Measurements from ENCODE around the gene DLG5. TPM values are rescaled to one million over a fixed set of nuclear protein-coding genes. Genes with fewer than 3 reads are reported as not detected.

The DLG5 gene
- total and polyA plus RNA-seq, 10 of the 15 experiments (the other 5 are each of a cell fraction or from before 2014, with no cell fraction given) = 0.18 to 6.6 (median 2.7) TPM

DNA sequence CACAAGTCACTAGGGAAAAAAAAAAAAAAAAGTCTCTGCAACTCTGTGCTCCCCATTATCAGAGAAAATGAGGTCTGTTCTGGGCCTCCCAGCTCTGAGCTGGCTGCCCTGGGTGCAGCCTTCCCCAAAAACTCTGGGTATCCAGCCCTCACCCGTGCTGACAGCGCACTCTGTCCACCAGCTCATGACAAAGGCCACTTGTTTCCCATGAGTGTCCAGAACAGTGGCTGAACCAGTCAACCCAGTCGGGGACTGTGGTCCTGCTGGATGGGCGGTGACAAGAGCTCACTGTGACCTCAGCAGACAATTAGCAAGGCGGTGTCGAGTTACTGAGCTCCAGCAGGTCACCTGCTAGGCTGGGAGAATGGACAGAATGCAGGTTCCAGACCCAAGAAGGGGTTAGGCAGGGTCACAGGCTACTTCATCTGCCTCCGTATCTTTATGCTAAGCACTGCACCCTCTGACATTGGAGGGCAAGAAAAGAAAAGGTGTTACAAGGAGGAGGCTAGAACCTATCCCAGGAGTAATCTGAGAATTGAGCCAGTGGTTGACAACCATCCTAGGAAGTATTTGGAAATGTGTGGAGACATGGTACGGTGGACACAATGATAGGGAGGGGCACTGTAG is 37.2 kb downstream of the DLG5 start:
- no peak overlapping the region for H3K4me2 ChIP-seq (ENCODE audit: control insufficient read depth, insufficient read depth)
- H3K27ac ChIP-seq (ENCODE audit: control insufficient read depth, insufficient read depth) = no peak overlapping the region
- POLR2A ChIA-PET = no interaction called here
- H3K9me3 ChIP-seq (replicated peaks; ENCODE audit: control insufficient read depth, insufficient read depth, low read length) = no peaks in the 10 kb centered on the region
- SMC1A ChIA-PET (ENCODE audit: uncharacterized antibody, unreplicated experiment) = interaction anchor here (0.6 kb wide), 1 partner anchor 532 kb away, joined by 3 read pairs; no protein-coding TSS in a partner anchor
- no peaks in the 10 kb centered on the region for H3K27me3 ChIP-seq (replicated peaks in 1 of 2; ENCODE audit: control insufficient read depth in 2 of 2, insufficient read depth in 2 of 2, low read length in 1 of 2)
- in situ Hi-C loops (cut with MboI) (no loop called here), intact Hi-C loops (cut with micrococcal nuclease; ENCODE audit: unreplicated experiment) (no loop called here)
- H3K9ac ChIP-seq (ENCODE audit: control insufficient read depth, insufficient read depth, low read length) = no peak overlapping the region
- no peaks in the 10 kb centered on the region for H3K79me2 ChIP-seq (ENCODE audit: control insufficient read depth, insufficient read depth, low read length)
- FAIRE-seq (no peak), DNase-seq (ENCODE audit: low read depth, low spot score) (no peak), ATAC-seq (no peak)
- no peaks in the 10 kb centered on the region for H3K4me1 ChIP-seq (ENCODE audit: control insufficient read depth, insufficient read depth, low read length)
- CTCF ChIA-PET = interaction anchor here (0.6 to 0.9 kb wide), 2 partner anchors 10 to 25 kb away, joined by 3 read pairs; no protein-coding TSS in a partner anchor
- no peak for TF ChIP-seq RAD51 (IDR thresholded peaks at IDR 0.05)
- no peak for TF ChIP-seq NR2F1 (conservative IDR thresholded peaks at IDR 0.05)
- no peak for TF ChIP-seq POLR2A (IDR thresholded peaks at IDR 0.05; ENCODE audit: low read depth, low read length)
- TF ChIP-seq JUND (IDR thresholded peaks at IDR 0.05; ENCODE audit: low read depth, low read length) = no peak
- no peak for TF ChIP-seq SPI1 (IDR thresholded peaks at IDR 0.05; ENCODE audit: borderline replicate concordance, insufficient read depth, low read depth, low read length)
- TF ChIP-seq, protein P1, sequence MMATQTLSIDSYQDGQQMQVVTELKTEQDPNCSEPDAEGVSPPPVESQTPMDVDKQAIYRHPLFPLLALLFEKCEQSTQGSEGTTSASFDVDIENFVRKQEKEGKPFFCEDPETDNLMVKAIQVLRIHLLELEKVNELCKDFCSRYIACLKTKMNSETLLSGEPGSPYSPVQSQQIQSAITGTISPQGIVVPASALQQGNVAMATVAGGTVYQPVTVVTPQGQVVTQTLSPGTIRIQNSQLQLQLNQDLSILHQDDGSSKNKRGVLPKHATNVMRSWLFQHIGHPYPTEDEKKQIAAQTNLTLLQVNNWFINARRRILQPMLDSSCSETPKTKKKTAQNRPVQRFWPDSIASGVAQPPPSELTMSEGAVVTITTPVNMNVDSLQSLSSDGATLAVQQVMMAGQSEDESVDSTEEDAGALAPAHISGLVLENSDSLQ (IDR thresholded peaks at IDR 0.05) = no peak
- TF ChIP-seq NRF1 (conservative IDR thresholded peaks at IDR 0.05; ENCODE audit: low read depth, low read length) = no peak
- BruUV-seq (replicated peaks) = no TSS peak
- WGBS (ENCODE audit: insufficient coverage, insufficient replicate concordance, low lambda C conversion rate, missing lambda C conversion rate) = 58% methylated on average over 8 of the region's 8 CpGs
- RAD21 ChIA-PET (ENCODE audit: unreplicated experiment) = interaction anchor here (1.6 kb wide), 1 partner anchor 42 kb away, joined by 4 read pairs; no protein-coding TSS in a partner anchor
- H2AFZ ChIP-seq (ENCODE audit: control insufficient read depth, low read depth, low read length) = no peak overlapping the region
- no peaks in the 10 kb centered on the region for H4K20me1 ChIP-seq (ENCODE audit: control insufficient read depth, insufficient read depth)
- H3K36me3 ChIP-seq (ENCODE audit: control insufficient read depth in 2 of 2, insufficient read depth in 2 of 2, low read length in 1 of 2) = no peaks in the 10 kb centered on the region
- H3K4me3 ChIP-seq = no peak overlapping the region

DNA sequence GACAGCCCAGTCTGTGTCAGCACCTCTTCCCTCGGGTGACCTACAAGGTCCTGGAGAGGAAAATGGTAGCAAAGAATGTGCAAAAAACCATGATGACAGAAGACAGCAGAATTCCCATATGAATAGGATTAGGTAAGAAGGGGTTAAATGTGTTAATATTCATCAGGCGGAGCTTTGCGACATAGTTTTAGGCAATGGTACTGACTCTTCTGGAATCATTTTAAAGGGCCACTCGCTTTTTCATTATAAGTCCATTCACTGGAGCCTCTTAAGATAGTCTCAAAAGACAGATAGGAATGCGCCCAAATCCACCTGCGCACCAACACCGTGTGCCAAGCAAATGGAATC is 38.2 kb downstream of the DLG5 start:
- no peak for FAIRE-seq
- in situ Hi-C loops (cut with MboI) = no loop called here
- TF ChIP-seq TCF12 (IDR thresholded peaks at IDR 0.05; ENCODE audit: low read depth, low read length) (no peak), BHLHE40 (IDR thresholded peaks at IDR 0.05; ENCODE audit: borderline replicate concordance in 1 of 2, low read depth in 2 of 2, low read length in 1 of 2) (no peak), RBBP5 (conservative IDR thresholded peaks at IDR 0.05) (no peak), MEF2B (IDR thresholded peaks at IDR 0.05; ENCODE audit: partially characterized antibody, poor library complexity, severe bottlenecking) (no peak)
- TF ChIP-seq, protein P2, sequence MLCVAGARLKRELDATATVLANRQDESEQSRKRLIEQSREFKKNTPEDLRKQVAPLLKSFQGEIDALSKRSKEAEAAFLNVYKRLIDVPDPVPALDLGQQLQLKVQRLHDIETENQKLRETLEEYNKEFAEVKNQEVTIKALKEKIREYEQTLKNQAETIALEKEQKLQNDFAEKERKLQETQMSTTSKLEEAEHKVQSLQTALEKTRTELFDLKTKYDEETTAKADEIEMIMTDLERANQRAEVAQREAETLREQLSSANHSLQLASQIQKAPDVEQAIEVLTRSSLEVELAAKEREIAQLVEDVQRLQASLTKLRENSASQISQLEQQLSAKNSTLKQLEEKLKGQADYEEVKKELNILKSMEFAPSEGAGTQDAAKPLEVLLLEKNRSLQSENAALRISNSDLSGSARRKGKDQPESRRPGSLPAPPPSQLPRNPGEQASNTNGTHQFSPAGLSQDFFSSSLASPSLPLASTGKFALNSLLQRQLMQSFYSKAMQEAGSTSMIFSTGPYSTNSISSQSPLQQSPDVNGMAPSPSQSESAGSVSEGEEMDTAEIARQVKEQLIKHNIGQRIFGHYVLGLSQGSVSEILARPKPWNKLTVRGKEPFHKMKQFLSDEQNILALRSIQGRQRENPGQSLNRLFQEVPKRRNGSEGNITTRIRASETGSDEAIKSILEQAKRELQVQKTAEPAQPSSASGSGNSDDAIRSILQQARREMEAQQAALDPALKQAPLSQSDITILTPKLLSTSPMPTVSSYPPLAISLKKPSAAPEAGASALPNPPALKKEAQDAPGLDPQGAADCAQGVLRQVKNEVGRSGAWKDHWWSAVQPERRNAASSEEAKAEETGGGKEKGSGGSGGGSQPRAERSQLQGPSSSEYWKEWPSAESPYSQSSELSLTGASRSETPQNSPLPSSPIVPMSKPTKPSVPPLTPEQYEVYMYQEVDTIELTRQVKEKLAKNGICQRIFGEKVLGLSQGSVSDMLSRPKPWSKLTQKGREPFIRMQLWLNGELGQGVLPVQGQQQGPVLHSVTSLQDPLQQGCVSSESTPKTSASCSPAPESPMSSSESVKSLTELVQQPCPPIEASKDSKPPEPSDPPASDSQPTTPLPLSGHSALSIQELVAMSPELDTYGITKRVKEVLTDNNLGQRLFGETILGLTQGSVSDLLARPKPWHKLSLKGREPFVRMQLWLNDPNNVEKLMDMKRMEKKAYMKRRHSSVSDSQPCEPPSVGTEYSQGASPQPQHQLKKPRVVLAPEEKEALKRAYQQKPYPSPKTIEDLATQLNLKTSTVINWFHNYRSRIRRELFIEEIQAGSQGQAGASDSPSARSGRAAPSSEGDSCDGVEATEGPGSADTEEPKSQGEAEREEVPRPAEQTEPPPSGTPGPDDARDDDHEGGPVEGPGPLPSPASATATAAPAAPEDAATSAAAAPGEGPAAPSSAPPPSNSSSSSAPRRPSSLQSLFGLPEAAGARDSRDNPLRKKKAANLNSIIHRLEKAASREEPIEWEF (IDR thresholded peaks at IDR 0.05; ENCODE audit: insufficient replicate concordance, low read depth, low read length) = no peak

More for the DNA sequence above, 38.2 kb downstream of the DLG5 start:
- no peak overlapping the region for H3K27ac ChIP-seq (ENCODE audit: control insufficient read depth, insufficient read depth)
- no peaks in the 10 kb centered on the region for H3K79me2 ChIP-seq (ENCODE audit: control insufficient read depth, insufficient read depth, low read length)
- no peak overlapping the region for H3K4me2 ChIP-seq (ENCODE audit: control insufficient read depth, insufficient read depth)
- no peaks in the 10 kb centered on the region for H4K20me1 ChIP-seq (ENCODE audit: control insufficient read depth, insufficient read depth)
- ChIA-PET CTCF (no interaction called here), RAD21 (ENCODE audit: unreplicated experiment) (interaction anchor here (1.6 kb wide), 1 partner anchor 41 kb away, joined by 4 read pairs; no protein-coding TSS in a partner anchor), SMC1A (ENCODE audit: uncharacterized antibody, unreplicated experiment) (no interaction called here), POLR2A (no interaction called here)
- no peak overlapping the region for H3K4me3 ChIP-seq
- H3K4me1 ChIP-seq (ENCODE audit: control insufficient read depth, insufficient read depth, low read length) = no peaks in the 10 kb centered on the region
- no TSS peak for BruUV-seq (replicated peaks)
- intact Hi-C loops (cut with micrococcal nuclease; ENCODE audit: unreplicated experiment) = no loop called here
- ATAC-seq (no peak), DNase-seq (ENCODE audit: low read depth, low spot score) (no peak)
- no peak overlapping the region for H2AFZ ChIP-seq (ENCODE audit: control insufficient read depth, low read depth, low read length)
- H3K36me3 ChIP-seq (ENCODE audit: control insufficient read depth in 2 of 2, insufficient read depth in 2 of 2, low read length in 1 of 2) = no peaks in the 10 kb centered on the region
- no peak overlapping the region for H3K9ac ChIP-seq (ENCODE audit: control insufficient read depth, insufficient read depth, low read length)
- H3K27me3 ChIP-seq (replicated peaks in 1 of 2; ENCODE audit: control insufficient read depth in 2 of 2, insufficient read depth in 2 of 2, low read length in 1 of 2) = no peaks in the 10 kb centered on the region
- 78% methylated on average over 7 of the region's 7 CpGs for WGBS (ENCODE audit: insufficient coverage, insufficient replicate concordance, low lambda C conversion rate, missing lambda C conversion rate)
- H3K9me3 ChIP-seq (replicated peaks; ENCODE audit: control insufficient read depth, insufficient read depth, low read length) = no peaks in the 10 kb centered on the region
